Mammary epithelial cell (primary cell): ENCODE data around the gene RSRP1.

Experiments
- CTCF ChIP-seq, 2 donors: IDR thresholded peaks in 1 of 2; conservative IDR thresholded peaks in 1 of 2; 2 replicates each; pipeline ENCODE4 v1.5.1; 2011 to 2012; ENCODE audit warnings: inconsistent platforms in 2 of 2, low read length in 2 of 2, mild to moderate bottlenecking in 2 of 2, control low read depth in 1 of 2, low read depth in 1 of 2; ENCODE audit not compliant: insufficient read depth in 1 of 2; ENCODE audit errors: extremely low read depth in 1 of 2
- EZH2 ChIP-seq: IDR thresholded peaks from 2 replicates; pipeline ENCODE4 v1.6.1; 2012; ENCODE audit warnings: low read length, inconsistent platforms, borderline replicate concordance

- TF ChIP-seq CTCF (conservative IDR thresholded peaks at IDR 0.05 in 1 of 2, IDR thresholded peaks at IDR 0.05 in 1 of 2; ENCODE audit: extremely low read depth in 1 of 2, insufficient read depth in 1 of 2, low read depth in 1 of 2, low read length in 2 of 2) = no peak
- no peak for TF ChIP-seq EZH2
These were observed 53.2 kb downstream of the RSRP1 start for GRCh38 chr1:25194054-25194453.
